ENCODE results near the gene C11orf52. TPM values are rescaled to one million over a fixed set of nuclear protein-coding genes. Genes with fewer than 3 reads are reported as not detected.
A peak's percentile ranks its signal among the peaks of the same experiment; 100 is the strongest.

Gene C11orf52
- total RNA-seq, 2 donors from 2014 or later, result 0.99 to 4.7 TPM

DNA sequence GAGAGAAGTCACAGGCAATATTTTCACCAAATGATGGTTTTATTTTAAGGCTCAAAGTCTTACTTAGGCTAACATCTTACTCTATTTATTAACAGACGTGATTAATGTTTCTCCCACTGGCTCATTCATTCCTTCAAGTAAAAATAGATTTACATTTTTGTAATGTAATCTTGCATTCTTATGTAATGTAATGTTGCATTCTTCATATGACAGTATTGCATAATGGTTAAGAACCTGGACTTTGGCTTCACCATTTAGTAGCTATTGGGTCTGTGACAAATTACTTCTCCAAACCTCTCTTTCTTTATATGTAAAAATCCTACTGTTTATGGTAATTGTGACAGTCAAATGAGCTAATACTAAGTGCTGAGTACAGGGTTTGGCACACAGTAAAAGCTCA, 15.2 kb downstream of the C11orf52 start:
- TF ChIP-seq, protein P1, sequence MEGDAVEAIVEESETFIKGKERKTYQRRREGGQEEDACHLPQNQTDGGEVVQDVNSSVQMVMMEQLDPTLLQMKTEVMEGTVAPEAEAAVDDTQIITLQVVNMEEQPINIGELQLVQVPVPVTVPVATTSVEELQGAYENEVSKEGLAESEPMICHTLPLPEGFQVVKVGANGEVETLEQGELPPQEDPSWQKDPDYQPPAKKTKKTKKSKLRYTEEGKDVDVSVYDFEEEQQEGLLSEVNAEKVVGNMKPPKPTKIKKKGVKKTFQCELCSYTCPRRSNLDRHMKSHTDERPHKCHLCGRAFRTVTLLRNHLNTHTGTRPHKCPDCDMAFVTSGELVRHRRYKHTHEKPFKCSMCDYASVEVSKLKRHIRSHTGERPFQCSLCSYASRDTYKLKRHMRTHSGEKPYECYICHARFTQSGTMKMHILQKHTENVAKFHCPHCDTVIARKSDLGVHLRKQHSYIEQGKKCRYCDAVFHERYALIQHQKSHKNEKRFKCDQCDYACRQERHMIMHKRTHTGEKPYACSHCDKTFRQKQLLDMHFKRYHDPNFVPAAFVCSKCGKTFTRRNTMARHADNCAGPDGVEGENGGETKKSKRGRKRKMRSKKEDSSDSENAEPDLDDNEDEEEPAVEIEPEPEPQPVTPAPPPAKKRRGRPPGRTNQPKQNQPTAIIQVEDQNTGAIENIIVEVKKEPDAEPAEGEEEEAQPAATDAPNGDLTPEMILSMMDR (IDR thresholded peaks at IDR 0.05), result no peak
- peaks cover 18 to 45% of the 10 kb centered on the region in 2 donors for H3K4me1 ChIP-seq (ENCODE audit: control insufficient read depth in 1 of 2, low read depth in 2 of 2)
- ATAC-seq (ENCODE audit: insufficient number of reproducible peaks, low FRiP score, low read depth) (no peak), DNase-seq (ENCODE audit: low spot score) (no peak)
- no peak overlapping the region for H3K4me3 ChIP-seq
- no peaks in the 10 kb centered on the region for H3K9me3 ChIP-seq
- H3K27ac ChIP-seq, result no peak overlapping the region
- H3K27me3 ChIP-seq (replicated peaks; ENCODE audit: insufficient read depth), result no peaks in the 10 kb centered on the region
- no peaks in the 10 kb centered on the region for H3K36me3 ChIP-seq

DNA sequence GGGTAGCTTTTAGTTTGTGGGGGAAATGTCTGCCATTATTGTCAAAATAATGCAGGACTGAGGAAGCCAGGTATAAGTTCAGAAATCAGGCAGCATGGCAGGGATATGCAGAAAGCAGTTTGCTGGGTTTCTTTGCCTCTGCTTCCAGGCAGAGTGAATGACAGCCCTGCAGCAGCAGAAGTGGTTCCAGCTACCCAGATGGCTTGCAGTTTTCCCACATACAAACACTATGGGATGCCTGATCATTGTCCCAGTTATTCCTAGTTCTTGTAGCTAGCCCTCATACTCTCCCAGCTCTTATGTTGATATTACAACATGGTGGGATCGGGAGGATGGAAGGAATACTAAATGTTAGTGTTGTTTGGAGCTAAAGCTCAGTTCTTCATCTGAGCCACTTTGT, 15.6 kb downstream of the C11orf52 start:
- Histone ChIP-seq H3K27ac (no peak overlapping the region), H3K27me3 (replicated peaks; ENCODE audit: insufficient read depth) (no peaks in the 10 kb centered on the region), H3K9me3 (no peaks in the 10 kb centered on the region), H3K4me3 (no peak overlapping the region), H3K4me1 (ENCODE audit: control insufficient read depth in 1 of 2, low read depth in 2 of 2) (peaks cover 18 to 49% of the 10 kb centered on the region in 2 donors), H3K36me3 (no peaks in the 10 kb centered on the region)
- ATAC-seq (ENCODE audit: insufficient number of reproducible peaks, low FRiP score, low read depth) (no peak), DNase-seq (ENCODE audit: low spot score) (no peak)
- TF ChIP-seq, protein P1 (IDR thresholded peaks at IDR 0.05), result no peak

DNA sequence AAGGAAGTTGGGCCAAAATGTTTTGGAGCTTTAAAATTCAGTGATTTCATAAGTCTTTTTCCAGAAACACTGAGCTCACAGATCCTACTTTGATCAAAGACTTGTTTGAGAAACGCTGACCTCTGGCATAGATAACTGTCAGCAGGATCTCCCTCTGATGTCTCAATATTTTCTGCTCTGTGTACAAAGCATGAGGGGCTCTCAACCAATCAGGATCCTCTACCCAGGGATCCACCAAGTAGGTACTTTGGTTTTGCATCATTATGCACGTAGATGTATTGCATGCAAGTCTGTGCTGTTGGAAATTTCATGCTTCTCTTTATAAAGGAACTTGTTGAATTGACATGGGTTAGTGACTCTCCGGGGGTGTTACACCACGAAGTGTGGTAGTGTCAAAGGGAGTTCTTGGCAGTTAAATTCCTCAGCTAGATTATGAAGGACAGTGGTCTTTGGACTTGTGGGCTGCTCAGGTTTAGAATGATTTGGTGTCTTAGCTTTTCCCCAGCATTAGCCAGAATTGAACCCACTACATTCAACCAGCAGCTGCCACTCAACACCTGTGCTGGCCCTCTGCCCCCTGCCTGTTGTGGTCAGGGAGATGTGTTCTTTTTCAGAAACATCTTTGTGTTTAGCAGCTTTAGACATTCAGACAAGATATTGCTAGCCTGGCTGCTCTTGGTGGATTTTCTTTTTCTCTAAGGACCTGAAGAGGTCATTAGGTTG, 16.8 kb downstream of the C11orf52 start:
- Histone ChIP-seq H3K27ac (peak overlapping the region; percentile 67 to 72), H3K27me3 (replicated peaks; ENCODE audit: insufficient read depth) (no peaks in the 10 kb centered on the region), H3K9me3 (no peaks in the 10 kb centered on the region), H3K4me1 (ENCODE audit: control insufficient read depth in 1 of 2, low read depth in 2 of 2) (peaks cover 18 to 51% of the 10 kb centered on the region in 2 donors), H3K36me3 (no peaks in the 10 kb centered on the region), H3K4me3 (peak overlapping the region; percentile 78)
- no peak for ATAC-seq (ENCODE audit: insufficient number of reproducible peaks, low FRiP score, low read depth)
- DNase-seq (ENCODE audit: low spot score), result no peak
- TF ChIP-seq, protein P1 (IDR thresholded peaks at IDR 0.05), result no peak

DNA sequence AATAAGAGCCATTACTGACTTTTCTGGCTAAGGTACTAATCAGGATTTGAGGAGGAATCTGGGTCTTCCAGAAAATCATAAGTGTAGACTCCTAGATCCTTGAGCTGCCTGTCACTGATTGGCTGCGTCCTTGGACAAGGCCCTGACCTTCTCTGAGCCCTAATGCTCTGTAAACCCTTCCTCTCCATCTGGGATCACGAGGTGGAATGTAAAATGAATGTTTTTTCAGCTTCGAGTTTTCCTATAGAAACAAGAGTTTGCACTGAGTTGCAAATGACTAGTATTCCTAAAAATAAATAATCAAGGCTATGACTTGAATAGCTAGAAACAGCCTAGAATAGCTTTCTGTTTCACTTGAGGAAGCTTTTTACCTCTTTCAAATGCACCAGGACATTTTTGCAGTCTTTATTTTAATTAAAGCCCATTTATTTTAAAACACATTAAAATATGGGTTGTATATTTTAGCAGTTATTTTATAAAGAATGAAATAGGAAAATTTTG, 17.4 kb downstream of the C11orf52 start:
- peaks cover 18 to 51% of the 10 kb centered on the region in 2 donors for H3K4me1 ChIP-seq (ENCODE audit: control insufficient read depth in 1 of 2, low read depth in 2 of 2)
- H3K4me3 ChIP-seq, result peak overlapping the region; percentile 78
- no peak for ATAC-seq (ENCODE audit: insufficient number of reproducible peaks, low FRiP score, low read depth)
- no peak for DNase-seq (ENCODE audit: low spot score)
- H3K27ac ChIP-seq, result peak overlapping the region; percentile 67 to 72
- TF ChIP-seq, protein P1 (IDR thresholded peaks at IDR 0.05), result no peak
- H3K36me3 ChIP-seq, result no peaks in the 10 kb centered on the region
- no peaks in the 10 kb centered on the region for H3K9me3 ChIP-seq
- no peaks in the 10 kb centered on the region for H3K27me3 ChIP-seq (replicated peaks; ENCODE audit: insufficient read depth)

DNA sequence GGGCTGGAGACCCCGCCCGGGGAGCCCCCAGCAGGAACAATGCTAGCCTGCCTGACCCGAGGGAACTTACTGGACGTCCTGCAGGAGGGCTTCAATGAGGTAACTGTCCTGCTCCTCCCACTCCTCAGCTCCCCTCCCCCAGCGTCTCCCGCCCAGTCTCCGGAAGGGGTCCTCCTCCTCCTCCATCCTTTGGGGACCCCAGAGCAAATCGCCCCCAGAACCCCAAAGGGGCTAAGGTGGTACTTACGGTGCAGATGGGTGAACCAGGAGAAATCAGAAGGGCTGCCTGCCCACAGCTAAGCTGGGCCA, 18.7 kb downstream of the C11orf52 start:
- ATAC-seq (ENCODE audit: insufficient number of reproducible peaks, low FRiP score, low read depth) (peak; percentile 11), DNase-seq (ENCODE audit: low spot score) (no peak)
- H3K4me3 ChIP-seq, result peak overlapping the region; percentile 78
- H3K9me3 ChIP-seq, result no peaks in the 10 kb centered on the region
- H3K36me3 ChIP-seq, result no peaks in the 10 kb centered on the region
- TF ChIP-seq, protein P1 (IDR thresholded peaks at IDR 0.05), result no peak
- H3K4me1 ChIP-seq (ENCODE audit: control insufficient read depth in 1 of 2, low read depth in 2 of 2), result peaks cover 18 to 47% of the 10 kb centered on the region in 2 donors
- no peaks in the 10 kb centered on the region for H3K27me3 ChIP-seq (replicated peaks; ENCODE audit: insufficient read depth)
- peak overlapping the region; percentile 67 to 72 for H3K27ac ChIP-seq
